Thyroid gland (tissue), 4 donors: ENCODE data around the gene ISLR2.

Experiments used
- CTCF ChIP-seq, 6 experiments: fragments of 200-600 bp in 3 of 6; fragments of 450-650 bp in 3 of 6; sonication (generic) in 3 of 6; IDR thresholded peaks; one replicate each; pipeline ENCODE4 v1.5.1; 2016 to 2019; ENCODE audit warnings: antibody characterized with exemption in 6 of 6, mild to moderate bottlenecking in 2 of 6, inconsistent platforms in 1 of 6, moderate library complexity in 1 of 6
- POLR2A ChIP-seq, 2 donors: fragments of 450-650 bp; IDR thresholded peaks; one replicate each; pipeline ENCODE4 v1.6.1; 2017; ENCODE audit warnings: antibody characterized with exemption in 2 of 2, mild to moderate bottlenecking in 2 of 2, moderate library complexity in 1 of 2

- TF ChIP-seq CTCF (IDR thresholded peaks at IDR 0.05): no peak
- no peak for TF ChIP-seq POLR2A (IDR thresholded peaks at IDR 0.05)
These were observed 20.7 kb upstream of the ISLR2 start for GRCh38 chr15:74109713-74110112.
